Germinal center (tissue), 1 donor: ENCODE results near the gene CHD9NB.

Experiments
- DNase-seq: peaks from one replicate; pipeline ENCODE4 v3.0.0; 2012; ENCODE audit warnings: mixed read lengths, low spot score

Gene CHD9NB

GRCh38 chr16:53029971-53030370 is 22.7 kb downstream of the CHD9NB start:
- DNase-seq: no peak

GRCh38 chr16:53024045-53024444 is 28.7 kb downstream of the CHD9NB start:
- no peak for DNase-seq

- no peak for DNase-seq
Observed at GRCh38 chr16:53022374-53022773, 30.3 kb downstream of the CHD9NB start.

GRCh38 chr16:53018834-53019416 is 33.8 kb downstream of the CHD9NB start:
- no peak for DNase-seq

DNA sequence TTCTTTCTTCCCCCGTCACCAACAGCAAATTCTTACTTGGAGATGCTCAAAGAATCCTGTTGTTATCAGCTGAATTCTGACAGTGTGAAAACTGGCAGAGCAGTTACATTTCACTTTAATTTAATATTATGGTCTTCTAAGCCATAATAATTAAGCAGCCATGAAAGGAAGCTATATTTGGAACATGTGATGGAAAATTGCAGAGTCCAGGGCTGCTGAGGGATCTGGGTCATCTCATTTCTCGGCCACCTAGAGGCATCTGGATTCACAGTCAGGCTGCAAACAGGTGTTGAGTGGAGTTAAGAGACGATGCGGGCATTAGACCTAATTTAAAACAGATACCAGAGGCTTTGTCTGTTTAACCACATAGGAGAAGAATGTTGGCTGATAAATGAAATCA is 38.4 kb downstream of the CHD9NB start:
- no peak for DNase-seq

- no peak for DNase-seq
Observed at GRCh38 chr16:53007095-53007494, 45.6 kb downstream of the CHD9NB start.

- DNase-seq: no peak
Observed at GRCh38 chr16:52997922-52998321, 54.8 kb downstream of the CHD9NB start.

DNA sequence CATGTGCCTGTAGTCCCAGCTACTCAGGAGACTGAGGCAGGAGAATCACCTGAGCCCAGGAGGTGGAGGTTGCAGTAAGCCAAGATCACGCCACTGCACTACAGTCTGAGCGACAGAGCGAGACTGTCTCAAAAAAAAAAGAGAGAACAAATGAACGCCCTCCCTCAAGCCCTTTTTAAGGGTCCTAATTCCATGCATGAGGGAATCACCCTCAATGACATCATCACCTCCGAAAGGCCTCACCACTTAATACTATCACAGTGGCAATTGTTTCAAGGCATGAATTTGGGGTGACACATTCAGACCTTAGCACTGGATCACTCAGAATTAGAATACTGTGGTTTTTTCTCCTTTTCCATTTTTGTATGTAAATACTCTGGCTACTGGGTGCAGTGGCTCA is 57.8 kb downstream of the CHD9NB start:
- no peak for DNase-seq

- DNase-seq: no peak
Observed at GRCh38 chr16:52993179-52993578, 59.5 kb downstream of the CHD9NB start.

- DNase-seq: no peak
Observed at GRCh38 chr16:52991572-52991971, 61.1 kb downstream of the CHD9NB start.
